OCI-LY3 (cell line): Measurements from ENCODE around the gene HOXA6.

ENCODE experiments used
- CTCF ChIP-seq: fragments of 200-600, 300-600 bp; sonication (generic); IDR thresholded peaks from 2 replicates; pipeline ENCODE4 v1.5.1; 2014; ENCODE audit warnings: antibody characterized with exemption, low read length, low read depth
- EZH2phosphoT487 ChIP-seq: fragments of 200-600 bp; shearing (Covaris generic); IDR thresholded peaks from 2 replicates; pipeline ENCODE4 v1.6.1; 2018; ENCODE audit warnings: antibody characterized with exemption, mixed run types, low read depth

- TF ChIP-seq CTCF (no peak), EZH2phosphoT487 (no peak)
These were observed 20.3 kb upstream of the HOXA6 start for GRCh38 chr7:27167916-27168264.
